Measurements from ENCODE around the gene HS6ST3. TPM values are rescaled to one million over a fixed set of nuclear protein-coding genes. Genes with fewer than 3 reads are reported as not detected.

Gene HS6ST3
- total and polyA plus RNA-seq, 9 of the 15 experiments (the other 6 are each of a cell fraction or from before 2014, with no cell fraction given) = not detected

DNA sequence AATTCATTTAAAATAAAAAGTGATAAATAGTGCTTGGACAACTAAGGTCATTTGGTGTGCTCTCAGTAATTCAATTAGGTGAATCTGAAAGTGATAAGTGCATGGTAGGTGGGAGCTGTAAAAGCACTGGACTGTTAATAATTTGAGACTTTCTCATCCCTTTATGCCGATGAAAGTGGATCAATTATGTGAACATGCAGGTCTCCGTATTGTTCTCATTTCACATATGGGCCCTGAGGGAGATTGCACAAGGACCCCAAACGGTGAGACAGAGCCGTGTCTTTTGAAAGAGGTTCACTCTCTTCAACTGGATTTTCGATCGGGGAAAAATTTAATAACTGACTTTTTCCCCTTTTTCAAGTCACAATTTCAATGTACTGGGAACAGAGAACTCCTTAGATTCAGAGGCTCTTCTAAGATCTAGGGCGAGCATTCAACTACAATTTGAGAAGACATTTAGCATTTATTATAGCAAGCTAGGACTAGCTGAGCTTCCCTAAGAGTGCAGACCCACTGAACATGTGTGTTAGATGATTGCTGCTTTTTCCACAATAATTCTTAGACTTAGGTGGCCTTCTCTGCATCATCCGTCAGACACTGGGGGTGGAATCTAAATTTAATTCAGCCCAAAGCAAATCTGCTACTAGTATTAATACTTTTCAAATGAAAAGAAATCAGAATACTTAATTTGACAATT lies 556.8 kb downstream of the HS6ST3 start:
- Histone ChIP-seq H3K4me1 (replicated peaks in 1 of 2; ENCODE audit: control insufficient read depth in 2 of 2, insufficient read depth in 2 of 2, low read length in 2 of 2) (no peaks in the 10 kb centered on the region), H3K4me3 (no peak overlapping the region), H3K4me2 (ENCODE audit: insufficient read depth, low read length) (no peak overlapping the region), H3K9ac (ENCODE audit: insufficient read depth in 1 of 2, low read depth in 2 of 2, low read length in 2 of 2) (no peak overlapping the region), H3K79me2 (ENCODE audit: control insufficient read depth, insufficient read depth, low read length) (no peaks in the 10 kb centered on the region), H3K9me3 (replicated peaks; ENCODE audit: control insufficient read depth, insufficient read depth, low read depth, low read length) (no peaks in the 10 kb centered on the region), H3K27me3 (ENCODE audit: control insufficient read depth in 2 of 2, insufficient read depth in 2 of 2, low read length in 2 of 2) (no peaks in the 10 kb centered on the region), H2AFZ (ENCODE audit: low read depth, low read length) (no peak overlapping the region), H4K20me1 (replicated peaks; ENCODE audit: control insufficient read depth, insufficient read depth, low read length) (no peaks in the 10 kb centered on the region), H3K27ac (ENCODE audit: extremely low read depth, low read depth, low read length) (no peak overlapping the region), H3K36me3 (ENCODE audit: control insufficient read depth, insufficient read depth, low read length) (no peaks in the 10 kb centered on the region), H3K9me1 (ENCODE audit: control insufficient read depth, insufficient read depth, low read length) (no peaks in the 10 kb centered on the region)
- DNase-seq (ENCODE audit: extremely low read depth in 1 of 4, low spot score in 3 of 4) (no peak), FAIRE-seq (no peak), ATAC-seq (no peak)
- POLR2A ChIA-PET = no interaction called here
- CTCF ChIA-PET (ENCODE audit: low intra/inter-chr PET ratio) = no interaction called here
- no TSS peak for BruUV-seq (replicated peaks)
- 0% methylated on average over 8 of the region's 8 CpGs for WGBS (ENCODE audit: insufficient coverage, low coverage, missing lambda C conversion rate)
- in situ Hi-C loops (cut with MboI) (no loop called here), intact Hi-C loops (cut with micrococcal nuclease) (no loop called here)
- TF ChIP-seq, protein P1, sequence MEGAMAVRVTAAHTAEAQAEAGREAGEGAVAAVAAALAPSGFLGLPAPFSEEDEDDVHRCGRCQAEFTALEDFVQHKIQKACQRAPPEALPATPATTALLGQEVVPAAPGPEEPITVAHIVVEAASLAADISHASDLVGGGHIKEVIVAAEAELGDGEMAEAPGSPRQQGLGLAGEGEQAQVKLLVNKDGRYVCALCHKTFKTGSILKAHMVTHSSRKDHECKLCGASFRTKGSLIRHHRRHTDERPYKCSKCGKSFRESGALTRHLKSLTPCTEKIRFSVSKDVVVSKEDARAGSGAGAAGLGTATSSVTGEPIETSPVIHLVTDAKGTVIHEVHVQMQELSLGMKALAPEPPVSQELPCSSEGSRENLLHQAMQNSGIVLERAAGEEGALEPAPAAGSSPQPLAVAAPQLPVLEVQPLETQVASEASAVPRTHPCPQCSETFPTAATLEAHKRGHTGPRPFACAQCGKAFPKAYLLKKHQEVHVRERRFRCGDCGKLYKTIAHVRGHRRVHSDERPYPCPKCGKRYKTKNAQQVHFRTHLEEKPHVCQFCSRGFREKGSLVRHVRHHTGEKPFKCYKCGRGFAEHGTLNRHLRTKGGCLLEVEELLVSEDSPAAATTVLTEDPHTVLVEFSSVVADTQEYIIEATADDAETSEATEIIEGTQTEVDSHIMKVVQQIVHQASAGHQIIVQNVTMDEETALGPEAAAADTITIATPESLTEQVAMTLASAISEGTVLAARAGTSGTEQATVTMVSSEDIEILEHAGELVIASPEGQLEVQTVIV (CRISPR knock-in tag; IDR thresholded peaks at IDR 0.05; ENCODE audit: borderline replicate concordance) = no peak
- TF ChIP-seq ZNF217 (CRISPR knock-in tag; IDR thresholded peaks at IDR 0.05) = no peak
